GM18498 (cell line): ENCODE measurements around the gene FLYWCH1.

Experiments
- ATAC-seq: cut with Tn5 transposase; IDR thresholded peaks from one replicate; pipeline ENCODE4 v1.9.1; 2021; ENCODE audit warnings: mild to moderate bottlenecking, moderate library complexity; ENCODE audit not compliant: unreplicated experiment

The FLYWCH1 gene

DNA sequence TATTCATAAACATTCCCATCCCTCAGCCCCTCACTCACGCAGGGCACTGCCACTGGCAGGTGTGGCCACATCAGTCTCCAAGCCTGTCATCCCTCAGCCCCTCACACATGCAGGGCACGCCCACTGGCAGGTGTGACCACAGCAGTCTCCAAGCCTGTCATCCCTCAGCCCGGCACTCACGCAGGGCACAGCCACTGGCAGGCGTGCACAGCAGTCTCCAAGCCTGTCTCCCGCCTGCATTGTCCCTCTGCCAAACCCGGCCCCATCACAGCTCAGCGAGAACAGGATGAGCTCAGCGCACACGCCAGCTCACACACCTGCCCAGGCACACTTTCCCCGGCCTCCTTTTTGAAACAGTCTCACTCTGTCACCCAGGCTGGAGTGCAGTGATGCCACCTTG lies 40.9 kb downstream of the FLYWCH1 start:
- ATAC-seq, result no peak

DNA sequence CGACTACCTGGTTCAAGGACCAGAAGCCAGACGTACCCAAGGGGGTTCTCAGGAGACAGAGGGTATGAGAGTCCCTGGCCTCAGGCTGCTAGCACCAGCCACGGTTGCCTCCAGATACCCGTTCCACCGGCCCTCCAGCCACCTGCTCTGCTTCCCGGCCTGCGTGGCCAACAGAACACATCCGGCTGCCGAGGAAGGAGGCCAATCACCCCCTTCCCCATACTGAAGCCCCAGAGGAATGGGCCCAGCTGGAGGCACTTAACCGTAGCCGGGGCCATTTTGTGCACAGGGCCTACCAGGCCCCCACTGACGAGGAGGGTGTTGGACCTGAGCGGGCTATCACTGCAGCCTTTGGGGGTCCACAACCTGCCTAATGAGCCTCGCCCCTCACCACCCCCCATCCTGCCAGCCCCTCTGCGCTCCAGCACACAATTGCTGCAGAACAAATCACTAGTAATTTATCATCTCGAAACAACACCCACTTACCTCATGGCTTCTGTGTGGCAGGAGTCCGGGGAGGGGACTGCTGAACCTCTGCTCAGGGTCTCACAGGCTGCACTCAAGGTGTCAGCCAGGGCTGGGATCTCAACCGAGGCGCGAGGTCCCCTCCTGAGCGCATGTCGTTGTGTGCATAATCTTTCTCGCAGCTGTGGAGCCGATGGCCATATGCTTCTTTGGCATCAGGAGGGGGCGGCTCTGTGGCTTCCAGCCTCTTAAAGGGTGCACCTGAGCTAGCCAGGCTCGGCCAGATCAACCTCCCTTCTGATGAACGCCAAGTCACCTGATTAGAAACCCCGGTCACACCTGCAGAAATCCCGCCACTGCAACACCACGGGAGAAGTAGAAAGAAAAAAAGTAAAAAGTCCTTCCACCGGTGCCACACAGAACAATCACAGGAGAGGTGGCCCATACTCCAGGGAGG lies 42.2 kb downstream of the FLYWCH1 start:
- no peak for ATAC-seq

DNA sequence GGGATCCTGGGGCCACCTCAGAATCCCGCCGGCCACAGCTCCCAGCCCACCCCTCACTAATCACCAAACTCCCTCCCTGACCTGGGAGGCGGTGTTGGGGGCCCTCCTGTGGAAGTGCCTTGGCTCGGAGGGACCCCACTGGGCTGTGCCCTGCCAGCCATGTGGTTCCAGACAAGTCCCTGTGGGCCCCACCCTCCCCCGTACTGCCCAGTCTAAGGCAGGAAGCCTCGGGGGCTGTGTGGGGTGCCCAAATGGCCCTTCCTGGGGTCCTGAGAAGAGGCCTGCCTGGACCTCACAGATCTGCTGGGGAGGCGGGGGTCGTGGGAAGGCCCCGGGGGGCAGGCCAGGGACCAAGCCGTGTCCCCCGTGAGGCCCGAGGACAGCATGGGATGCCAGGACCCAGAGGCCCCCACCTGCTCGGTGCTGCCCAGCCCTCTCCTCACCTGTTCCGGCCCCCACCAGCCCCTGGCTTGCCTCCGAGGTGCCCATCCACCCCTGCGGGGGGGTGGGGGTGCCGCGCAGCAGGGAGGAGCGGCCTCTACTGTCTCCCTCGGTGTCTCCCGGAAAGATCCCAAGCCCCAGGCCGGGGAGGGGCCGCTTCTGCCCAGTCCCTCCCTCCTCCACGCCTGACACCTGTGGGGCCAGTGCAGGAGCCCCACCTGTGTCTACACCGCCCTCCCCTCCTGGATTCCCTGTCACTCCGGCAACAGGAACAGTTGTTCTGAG lies 43.1 kb downstream of the FLYWCH1 start:
- ATAC-seq, result no peak

DNA sequence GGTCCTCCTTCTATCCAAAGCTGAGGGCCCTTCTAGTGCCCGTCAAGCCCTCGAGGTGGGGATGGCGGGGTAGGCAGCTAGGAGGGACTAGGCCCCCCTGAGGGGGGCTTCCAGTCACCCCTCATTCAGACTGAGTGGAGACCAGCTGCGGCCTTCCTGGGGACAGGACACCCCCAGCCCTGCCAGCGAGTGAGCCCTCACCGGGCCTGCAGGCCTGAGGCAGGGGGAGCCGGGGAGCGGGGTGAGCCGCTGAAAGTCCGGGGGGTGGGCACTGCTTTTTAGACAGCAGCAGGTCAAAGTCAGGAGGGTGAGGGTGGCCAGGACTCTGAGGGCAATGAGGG lies 43.7 kb downstream of the FLYWCH1 start:
- no peak for ATAC-seq

DNA sequence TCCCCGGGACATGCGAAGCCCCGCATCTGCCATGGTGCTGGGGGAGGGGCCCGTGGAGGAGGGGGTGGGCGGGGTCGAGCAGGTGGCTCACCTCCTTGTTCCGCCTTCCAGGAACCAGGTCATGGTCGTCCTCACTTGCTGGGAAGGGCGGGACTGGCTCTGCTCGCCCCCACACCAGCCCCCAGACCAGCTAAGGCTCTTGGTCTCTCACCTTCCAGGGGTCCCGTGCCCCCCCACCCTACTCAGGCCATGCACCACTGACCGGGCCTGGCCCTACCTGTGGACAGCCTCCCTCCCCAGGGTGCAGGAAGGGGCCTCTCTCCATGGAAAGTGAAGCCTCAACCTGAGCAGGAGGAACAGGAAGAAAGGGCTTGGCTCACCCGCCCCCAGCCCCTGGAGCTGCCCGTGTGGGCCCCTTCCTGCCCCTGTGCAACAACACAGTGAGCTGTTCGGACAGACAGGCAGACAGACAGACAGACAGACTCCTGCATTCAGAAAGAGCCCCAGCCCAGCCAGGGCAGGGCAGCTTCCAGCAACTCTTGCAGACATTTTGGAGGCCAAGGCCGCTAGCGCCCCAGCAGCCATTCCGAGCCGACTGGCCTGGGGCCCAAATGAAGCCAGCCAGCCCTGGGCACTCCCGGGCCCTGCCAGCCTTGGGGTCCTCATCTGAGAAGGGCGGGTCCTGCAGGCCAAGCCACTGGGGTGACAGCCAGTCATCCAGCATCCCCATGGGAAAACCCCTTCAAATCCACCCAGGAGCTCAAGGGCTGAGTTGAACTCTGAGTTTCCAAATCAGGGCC lies 44.2 kb downstream of the FLYWCH1 start:
- no peak for ATAC-seq

DNA sequence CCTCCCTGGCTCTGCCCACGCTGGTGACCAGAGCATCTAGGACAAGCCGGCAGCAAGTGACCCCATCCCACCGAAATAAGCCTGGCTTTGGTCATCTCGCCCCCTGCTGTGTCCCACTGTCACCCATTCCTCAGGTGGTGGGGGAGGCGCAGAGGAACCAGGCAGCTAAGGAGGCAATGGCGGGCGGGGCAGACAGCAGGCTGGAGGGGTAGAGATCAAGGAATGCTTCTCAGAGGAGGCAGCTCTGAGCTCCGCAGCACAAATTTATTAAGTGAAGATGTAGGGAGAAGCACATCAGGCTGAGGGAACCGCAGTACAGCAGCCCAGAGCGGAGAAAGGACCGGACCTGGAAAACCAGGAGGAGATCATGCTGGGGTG lies 44.8 kb downstream of the FLYWCH1 start:
- ATAC-seq, result no peak

DNA sequence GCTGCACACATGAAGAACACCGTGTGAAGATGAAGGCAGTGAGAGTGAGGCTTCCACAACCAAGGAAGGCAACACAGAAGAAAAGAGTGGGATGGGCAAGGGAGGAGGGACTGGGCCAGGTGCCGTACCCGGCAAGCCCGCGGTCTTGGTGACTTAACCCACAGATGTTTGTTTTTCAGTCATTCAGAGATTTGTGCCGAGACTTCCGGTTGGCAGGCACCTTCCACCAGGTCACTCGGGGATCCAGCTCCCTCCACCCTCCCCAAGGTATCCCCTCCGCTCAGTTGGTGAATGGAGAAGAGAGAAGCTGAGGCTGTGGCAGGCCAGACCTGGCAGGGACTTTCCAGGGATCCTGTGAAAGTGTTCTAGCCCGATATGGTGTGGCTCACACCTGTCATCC lies 47.5 kb downstream of the FLYWCH1 start:
- ATAC-seq, result no peak

DNA sequence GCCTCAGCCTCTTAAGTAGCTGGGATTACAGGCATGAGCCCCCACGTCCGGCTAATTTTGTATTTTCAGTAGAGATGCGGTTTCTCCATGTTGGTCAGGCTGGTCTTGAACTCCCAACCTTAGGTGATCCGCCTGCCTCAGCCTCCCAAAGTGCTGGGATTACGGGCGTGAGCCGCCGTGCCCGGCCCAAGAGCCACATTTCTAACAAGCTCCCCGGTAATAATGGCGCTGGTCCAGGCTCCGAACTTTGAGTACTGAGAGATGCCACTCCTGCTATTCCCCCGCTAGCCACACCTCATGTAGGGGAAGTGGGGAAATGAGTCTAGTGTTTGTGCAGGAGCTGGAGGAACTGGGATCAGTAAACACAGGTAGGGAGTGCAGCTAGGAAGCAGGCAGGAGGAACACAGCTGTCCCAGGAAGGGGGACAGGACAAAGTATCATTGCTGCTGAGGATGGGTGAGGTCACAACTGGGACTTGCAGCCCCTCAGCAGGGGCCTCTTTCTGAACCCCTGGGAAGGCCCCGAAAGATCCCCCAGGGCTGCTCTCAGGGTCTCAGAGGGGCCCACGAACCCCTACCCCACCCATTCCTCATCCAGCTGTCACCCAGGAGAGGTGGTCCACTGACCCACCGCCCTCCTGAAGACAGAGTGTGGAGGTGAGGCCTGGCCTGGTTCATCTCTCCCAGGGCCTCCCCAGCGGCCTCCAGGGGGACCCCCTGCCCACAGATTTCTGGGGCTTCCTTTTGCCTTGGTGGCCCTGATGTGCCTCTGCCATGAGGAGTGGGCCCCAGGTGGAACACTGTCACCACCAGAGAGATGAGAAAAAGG lies 48.7 kb downstream of the FLYWCH1 start:
- no peak for ATAC-seq

DNA sequence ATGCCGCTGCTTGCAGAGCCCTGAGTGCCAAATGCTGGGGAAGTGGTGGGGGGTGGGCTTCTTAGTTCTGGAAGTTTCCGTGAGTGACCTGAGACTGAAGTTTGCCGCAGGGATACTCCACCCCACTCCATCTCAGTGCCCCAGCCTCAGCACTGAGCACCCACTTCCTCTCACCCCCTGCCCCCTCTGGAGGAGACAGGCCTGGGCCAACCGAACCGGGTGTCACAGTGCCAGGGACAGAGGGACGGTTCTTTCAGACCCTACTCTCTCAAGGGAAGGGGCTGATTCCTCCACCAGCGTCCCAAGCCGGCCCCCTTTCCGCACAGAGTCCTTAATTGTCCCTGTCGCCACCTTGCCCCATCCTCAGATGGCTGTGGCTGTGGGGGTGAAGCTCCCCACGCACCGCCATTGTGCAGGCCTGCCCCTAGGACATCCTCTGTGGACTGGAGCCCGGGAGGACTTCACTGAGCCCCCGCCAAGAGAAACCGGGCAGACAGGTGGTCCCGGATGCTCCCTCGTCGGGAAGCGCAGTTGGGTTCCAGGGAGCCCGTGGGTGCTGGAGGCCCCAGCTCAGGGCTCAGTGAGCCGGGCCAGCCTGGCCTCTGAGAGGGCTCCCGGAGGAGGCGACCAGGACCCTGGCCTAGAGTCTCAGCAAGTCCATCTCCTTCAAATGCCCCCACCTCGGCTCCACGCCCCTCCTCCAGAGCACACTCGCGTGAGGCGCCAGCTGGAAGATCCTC lies 50.8 kb downstream of the FLYWCH1 start:
- no peak for ATAC-seq

DNA sequence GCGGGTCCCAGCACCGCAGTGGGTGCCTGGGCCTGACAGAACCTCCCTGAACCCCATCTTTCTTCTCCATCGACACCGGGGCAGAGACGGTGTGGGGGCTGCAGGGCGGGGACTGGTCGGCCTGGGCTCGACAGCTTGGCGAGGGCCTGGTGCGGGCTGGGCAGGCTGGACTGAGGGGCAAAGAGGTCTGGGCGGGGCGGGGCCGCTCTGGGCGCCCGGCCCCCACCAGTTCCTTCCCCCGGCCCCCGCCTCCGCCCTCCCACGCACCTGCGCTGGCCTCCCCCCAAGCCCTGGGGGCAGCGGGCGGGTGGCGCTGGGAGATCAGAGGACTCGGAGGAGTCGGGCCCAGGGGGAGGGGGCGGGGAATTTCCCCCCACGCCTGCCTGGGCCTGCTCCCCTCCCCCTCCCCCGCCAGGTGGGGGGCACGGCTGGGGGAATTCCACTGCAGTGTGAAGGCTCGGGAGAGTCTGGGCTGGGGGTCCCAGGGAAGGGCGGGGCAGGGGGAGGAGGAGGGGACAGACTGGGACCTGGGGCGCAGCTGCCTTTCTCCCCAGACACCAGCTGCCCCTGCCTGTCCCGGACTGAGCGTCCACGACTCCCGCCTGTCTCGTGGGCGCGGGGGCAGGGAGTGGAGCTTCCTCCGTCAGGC lies 51.5 kb downstream of the FLYWCH1 start:
- ATAC-seq, result no peak

DNA sequence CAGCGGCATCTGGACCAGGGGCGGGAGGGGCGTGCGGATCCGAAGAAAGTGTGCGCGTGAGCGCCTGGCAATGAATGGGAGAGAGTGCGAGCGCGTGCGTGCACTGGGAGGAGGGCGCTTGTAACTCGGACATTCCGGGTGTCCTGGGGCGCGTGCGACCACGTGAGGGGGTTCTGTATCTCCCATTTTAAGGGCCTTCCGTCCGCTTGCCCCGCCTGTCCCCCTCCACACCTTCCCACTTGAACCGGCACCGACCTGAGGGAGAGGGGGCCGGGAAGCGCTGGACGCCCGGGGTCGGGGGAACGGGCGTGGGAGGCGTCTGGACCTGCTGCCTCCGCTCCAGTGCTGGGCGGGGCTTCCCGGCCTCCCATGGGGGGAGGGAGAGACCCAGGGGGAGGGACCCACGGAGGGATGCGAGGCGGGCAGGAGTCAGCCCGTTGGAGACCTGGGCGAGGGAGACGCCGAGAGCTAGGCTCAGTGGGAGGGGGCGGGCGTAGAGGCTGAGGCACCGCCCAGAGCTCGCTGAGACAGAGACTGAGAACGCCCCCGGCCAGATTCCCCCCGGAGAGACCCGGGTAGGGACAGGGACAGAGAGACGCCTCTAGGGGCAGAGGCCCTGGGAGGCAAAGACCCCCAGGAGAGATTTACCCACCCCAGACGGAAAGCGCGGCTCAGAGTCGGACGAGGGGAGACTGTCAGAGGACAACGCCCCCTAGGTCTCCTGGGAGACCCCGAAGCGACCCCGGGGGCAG lies 52.2 kb downstream of the FLYWCH1 start, which contains the start of gene KREMEN2:
KREMEN2 (plus strand) TSS at position 553 of the 752 bp plus-strand sequence. CDS start 246 bp downstream, outside the sequence.
- ATAC-seq, result no peak

DNA sequence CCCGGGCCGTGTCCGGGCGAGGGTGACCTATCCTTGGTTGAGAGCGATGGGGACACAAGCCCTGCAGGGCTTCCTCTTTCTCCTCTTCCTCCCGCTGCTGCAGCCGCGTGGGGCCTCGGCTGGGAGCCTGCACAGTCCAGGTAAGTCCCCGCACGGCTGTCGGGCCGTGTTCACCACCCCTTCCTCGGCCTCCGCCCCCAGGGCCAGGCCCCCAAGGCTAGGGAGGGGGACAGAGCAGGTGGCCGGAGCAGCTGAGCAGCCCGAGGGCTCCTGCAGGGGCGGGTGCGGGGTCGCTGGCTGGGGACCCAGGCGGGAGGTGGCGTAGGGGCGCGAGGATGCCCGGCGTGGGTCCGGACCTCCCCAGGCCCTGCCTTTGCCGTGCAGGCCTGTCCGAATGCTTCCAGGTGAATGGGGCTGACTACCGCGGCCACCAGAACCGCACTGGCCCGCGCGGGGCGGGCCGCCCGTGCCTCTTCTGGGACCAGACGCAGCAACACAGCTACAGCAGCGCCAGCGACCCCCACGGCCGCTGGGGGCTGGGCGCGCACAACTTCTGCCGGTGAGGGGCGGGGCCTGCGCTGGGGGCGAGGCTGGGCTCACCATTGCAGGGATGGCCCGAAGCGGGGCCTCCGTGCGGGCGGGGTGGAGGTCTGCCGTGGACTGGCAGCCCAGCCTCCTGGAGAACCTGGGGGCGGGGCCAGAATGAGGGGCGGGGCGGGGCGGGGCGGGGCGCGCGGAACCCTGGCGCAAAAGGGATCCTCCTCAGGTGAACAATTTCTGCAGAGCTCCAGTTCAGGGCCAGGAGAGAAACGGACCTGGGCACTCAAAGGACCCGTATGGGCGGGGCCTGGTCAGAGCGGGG lies 53.0 kb downstream of the FLYWCH1 start:
- no peak for ATAC-seq

DNA sequence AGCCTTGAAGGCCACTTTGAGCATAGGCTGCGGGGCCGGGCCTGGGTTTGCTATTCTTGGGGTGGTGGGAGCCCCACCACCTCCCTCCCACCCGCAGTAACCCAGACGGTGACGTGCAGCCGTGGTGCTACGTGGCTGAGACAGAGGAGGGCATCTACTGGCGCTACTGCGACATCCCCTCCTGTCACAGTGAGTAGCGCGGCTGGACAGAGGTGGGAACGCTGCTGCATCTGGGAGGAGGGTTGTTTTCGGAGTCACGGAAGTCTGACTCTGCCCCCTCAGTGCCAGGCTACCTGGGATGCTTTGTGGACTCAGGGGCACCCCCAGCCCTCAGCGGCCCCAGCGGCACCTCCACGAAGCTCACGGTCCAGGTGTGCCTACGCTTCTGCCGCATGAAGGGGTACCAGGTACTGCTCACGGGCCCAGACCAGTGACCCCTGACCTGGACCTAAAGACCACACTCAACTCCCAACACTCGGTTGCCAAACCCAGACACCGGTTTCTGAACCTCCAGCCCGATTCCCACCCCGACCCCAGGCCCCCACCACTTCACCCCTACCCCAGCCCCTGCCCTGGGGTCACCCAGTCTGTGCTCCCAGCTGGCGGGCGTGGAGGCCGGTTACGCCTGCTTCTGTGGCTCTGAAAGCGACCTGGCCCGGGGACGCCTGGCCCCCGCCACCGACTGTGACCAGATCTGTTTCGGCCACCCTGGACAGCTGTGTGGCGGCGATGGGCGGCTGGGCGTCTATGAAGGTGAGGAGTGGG lies 54.5 kb downstream of the FLYWCH1 start:
- no peak for ATAC-seq

DNA sequence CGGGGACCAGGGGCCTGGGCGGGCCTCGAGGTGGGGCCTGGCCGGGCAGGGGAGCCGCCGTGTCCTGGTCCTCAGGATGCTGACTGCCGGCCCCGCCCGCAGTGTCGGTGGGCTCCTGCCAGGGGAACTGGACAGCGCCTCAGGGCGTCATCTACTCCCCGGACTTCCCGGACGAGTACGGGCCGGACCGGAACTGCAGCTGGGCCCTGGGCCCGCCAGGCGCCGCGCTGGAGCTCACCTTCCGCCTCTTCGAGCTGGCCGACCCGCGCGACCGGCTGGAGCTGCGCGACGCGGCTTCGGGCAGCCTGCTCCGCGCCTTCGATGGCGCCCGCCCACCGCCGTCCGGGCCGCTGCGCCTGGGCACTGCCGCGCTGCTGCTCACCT lies 55.1 kb downstream of the FLYWCH1 start:
- no peak for ATAC-seq

DNA sequence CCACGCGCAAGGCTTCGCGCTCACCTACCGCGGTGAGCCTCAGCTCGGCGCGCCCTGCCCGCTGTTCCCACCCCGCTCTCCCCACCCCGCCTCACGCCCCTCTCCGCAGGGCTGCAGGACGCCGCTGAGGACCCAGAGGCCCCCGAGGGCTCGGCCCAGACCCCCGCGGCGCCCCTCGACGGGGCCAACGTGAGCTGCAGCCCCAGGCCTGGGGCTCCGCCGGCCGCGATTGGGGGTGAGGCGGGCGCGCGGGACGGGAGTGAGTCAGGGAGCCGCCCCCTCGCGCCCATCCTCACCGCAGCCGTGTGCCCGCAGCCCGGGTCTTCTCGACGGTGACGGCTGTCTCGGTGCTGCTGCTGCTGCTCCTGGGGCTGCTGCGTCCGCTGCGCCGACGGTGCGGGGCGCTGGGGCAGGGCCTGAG lies 55.5 kb downstream of the FLYWCH1 start:
- ATAC-seq, result no peak

DNA sequence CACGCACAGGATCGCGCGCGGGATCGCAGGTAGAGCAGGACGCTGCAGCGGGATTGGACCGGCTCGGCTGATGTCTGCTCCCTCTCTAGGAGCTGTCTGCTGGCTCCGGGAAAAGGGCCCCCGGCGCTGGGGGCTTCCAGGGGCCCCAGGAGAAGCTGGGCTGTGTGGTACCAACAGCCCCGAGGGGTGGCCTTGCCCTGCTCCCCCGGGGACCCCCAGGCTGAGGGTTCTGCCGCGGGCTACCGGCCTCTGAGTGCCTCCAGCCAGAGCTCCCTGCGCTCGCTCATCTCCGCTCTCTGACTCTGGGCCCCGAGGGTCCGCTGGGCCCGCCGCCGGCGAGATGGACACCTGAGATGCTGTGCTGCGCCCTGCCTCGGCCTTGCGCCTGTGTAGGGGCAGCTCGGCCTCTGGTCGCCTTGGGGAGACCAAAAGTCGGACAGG lies 56.0 kb downstream of the FLYWCH1 start:
- no peak for ATAC-seq

DNA sequence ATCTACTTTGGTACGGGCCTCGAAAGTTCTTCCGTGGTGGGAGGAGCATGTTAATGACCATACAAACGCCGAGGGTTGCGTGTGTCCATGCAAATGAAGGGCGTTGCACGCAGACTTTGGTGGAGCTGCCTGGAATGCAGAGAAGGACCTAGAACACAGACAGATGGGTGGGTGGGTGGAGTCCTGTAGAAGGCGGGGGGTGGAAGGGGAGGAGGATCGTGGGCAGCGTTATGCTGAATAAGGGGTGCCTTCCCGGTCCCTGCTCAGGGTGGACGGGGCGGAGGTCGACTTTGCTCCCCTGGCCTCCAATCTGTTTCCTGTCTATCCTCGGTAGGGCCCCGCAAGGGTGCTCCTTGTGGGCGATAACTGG lies 56.6 kb downstream of the FLYWCH1 start:
- ATAC-seq, result no peak
